ENCODE data around the gene CMTM8. TPM values are rescaled to one million over a fixed set of nuclear protein-coding genes. Genes with fewer than 3 reads are reported as not detected.
A peak's percentile ranks its signal among the peaks of the same experiment; 100 is the strongest.

Gene CMTM8
- total and polyA plus RNA-seq, 2 donors (not counting 1 experiment from before 2014, with no cell fraction given) = under 0.01 to 0.50 TPM

GRCh38 chr3:32197991-32198390, 40.5 kb upstream of the CMTM8 start:
- H4K20me1 ChIP-seq (ENCODE audit: control insufficient read depth, extremely low read depth, insufficient read depth, low read length) = no peaks in the 10 kb centered on the region
- no peak for TF ChIP-seq CTCF (conservative IDR thresholded peaks at IDR 0.05 in 1 of 2, IDR thresholded peaks at IDR 0.05 in 1 of 2; ENCODE audit: low read depth in 1 of 2, low read length in 2 of 2)
- TF ChIP-seq EZH2 (IDR thresholded peaks at IDR 0.05; ENCODE audit: low read length, missing control alignments) = no peak
- H3K27me3 ChIP-seq (ENCODE audit: control insufficient read depth, insufficient read depth, low read length) = no peaks in the 10 kb centered on the region
- no peak overlapping the region for H2AFZ ChIP-seq (ENCODE audit: low read length)
- no peaks in the 10 kb centered on the region for H3K36me3 ChIP-seq (ENCODE audit: control insufficient read depth, insufficient read depth, low read length)
- no peak overlapping the region for H3K27ac ChIP-seq (ENCODE audit: insufficient read depth, low read length)
- no peaks in the 10 kb centered on the region for H3K4me1 ChIP-seq (ENCODE audit: control insufficient read depth, extremely low read depth, insufficient read depth, low read length)
- no peak for DNase-seq (ENCODE audit: low read depth in 2 of 2)
- H3K4me2 ChIP-seq (ENCODE audit: extremely low read depth, insufficient read depth, low read length) = no peak overlapping the region
- no peak overlapping the region for H3K4me3 ChIP-seq (replicated peaks in 1 of 4; ENCODE audit: control extremely low read depth in 1 of 4, insufficient read depth in 1 of 4, low read depth in 3 of 4, low read length in 4 of 4)
- no peak overlapping the region for H3K9ac ChIP-seq (ENCODE audit: insufficient read depth, low read length)
- H3K79me2 ChIP-seq (ENCODE audit: control insufficient read depth, insufficient read depth, low read length) = no peaks in the 10 kb centered on the region
- no peaks in the 10 kb centered on the region for H3K9me3 ChIP-seq (ENCODE audit: control insufficient read depth, insufficient read depth, low read depth, low read length)

GRCh38 chr3:32198714-32199113, 39.8 kb upstream of the CMTM8 start:
- no peaks in the 10 kb centered on the region for H4K20me1 ChIP-seq (ENCODE audit: control insufficient read depth, extremely low read depth, insufficient read depth, low read length)
- no peaks in the 10 kb centered on the region for H3K9me3 ChIP-seq (ENCODE audit: control insufficient read depth, insufficient read depth, low read depth, low read length)
- H3K4me1 ChIP-seq (ENCODE audit: control insufficient read depth, extremely low read depth, insufficient read depth, low read length) = no peaks in the 10 kb centered on the region
- TF ChIP-seq CTCF (conservative IDR thresholded peaks at IDR 0.05 in 1 of 2, IDR thresholded peaks at IDR 0.05 in 1 of 2; ENCODE audit: low read depth in 1 of 2, low read length in 2 of 2) (no peak), EZH2 (IDR thresholded peaks at IDR 0.05; ENCODE audit: low read length, missing control alignments) (no peak)
- H3K27me3 ChIP-seq (ENCODE audit: control insufficient read depth, insufficient read depth, low read length) = no peaks in the 10 kb centered on the region
- H3K4me3 ChIP-seq (replicated peaks in 1 of 4; ENCODE audit: control extremely low read depth in 1 of 4, insufficient read depth in 1 of 4, low read depth in 3 of 4, low read length in 4 of 4) = no peak overlapping the region
- H3K79me2 ChIP-seq (ENCODE audit: control insufficient read depth, insufficient read depth, low read length) = no peaks in the 10 kb centered on the region
- H3K27ac ChIP-seq (ENCODE audit: insufficient read depth, low read length) = no peak overlapping the region
- no peak overlapping the region for H3K9ac ChIP-seq (ENCODE audit: insufficient read depth, low read length)
- H2AFZ ChIP-seq (ENCODE audit: low read length) = no peak overlapping the region
- H3K4me2 ChIP-seq (ENCODE audit: extremely low read depth, insufficient read depth, low read length) = no peak overlapping the region
- no peaks in the 10 kb centered on the region for H3K36me3 ChIP-seq (ENCODE audit: control insufficient read depth, insufficient read depth, low read length)
- DNase-seq (ENCODE audit: low read depth in 2 of 2) = no peak

GRCh38 chr3:32200490-32200889, 38.0 kb upstream of the CMTM8 start:
- DNase-seq (ENCODE audit: low read depth in 2 of 2) = peak; percentile 32 to 52
- Histone ChIP-seq H3K9ac (ENCODE audit: insufficient read depth, low read length) (no peak overlapping the region), H3K4me3 (replicated peaks in 1 of 4; ENCODE audit: control extremely low read depth in 1 of 4, insufficient read depth in 1 of 4, low read depth in 3 of 4, low read length in 4 of 4) (no peak overlapping the region), H3K9me3 (ENCODE audit: control insufficient read depth, insufficient read depth, low read depth, low read length) (no peaks in the 10 kb centered on the region), H3K36me3 (ENCODE audit: control insufficient read depth, insufficient read depth, low read length) (no peaks in the 10 kb centered on the region), H3K4me1 (ENCODE audit: control insufficient read depth, extremely low read depth, insufficient read depth, low read length) (no peaks in the 10 kb centered on the region), H3K27ac (ENCODE audit: insufficient read depth, low read length) (no peak overlapping the region), H2AFZ (ENCODE audit: low read length) (no peak overlapping the region), H4K20me1 (ENCODE audit: control insufficient read depth, extremely low read depth, insufficient read depth, low read length) (no peaks in the 10 kb centered on the region), H3K79me2 (ENCODE audit: control insufficient read depth, insufficient read depth, low read length) (no peaks in the 10 kb centered on the region), H3K4me2 (ENCODE audit: extremely low read depth, insufficient read depth, low read length) (no peak overlapping the region), H3K27me3 (ENCODE audit: control insufficient read depth, insufficient read depth, low read length) (no peaks in the 10 kb centered on the region)
- TF ChIP-seq CTCF (conservative IDR thresholded peaks at IDR 0.05 in 1 of 2, IDR thresholded peaks at IDR 0.05 in 1 of 2; ENCODE audit: low read depth in 1 of 2, low read length in 2 of 2) = no peak
- no peak for TF ChIP-seq EZH2 (IDR thresholded peaks at IDR 0.05; ENCODE audit: low read length, missing control alignments)

All from fibroblast of lung (primary cell).